SU-DHL-6 (cell line): ENCODE results near the gene FERMT2.

ENCODE experiments used
- H2AFZ ChIP-seq: fragments of 200-600 bp; sonication (generic); 2 replicates; pipeline ENCODE4 v1.6.1; 2014; ENCODE audit warnings: low read depth, mild to moderate bottlenecking, moderate library complexity, mixed read lengths, antibody characterized with exemption, low read length; ENCODE audit not compliant: severe bottlenecking
- H3F3A ChIP-seq: fragments of 200-600 bp; shearing (Covaris generic); 2 replicates; pipeline ENCODE4 v1.6.0; 2016; ENCODE audit warnings: antibody characterized with exemption, mild to moderate bottlenecking; ENCODE audit not compliant: insufficient read depth
- H3K27ac ChIP-seq: fragments of 200-600 bp; sonication (generic); 2 replicates; pipeline ENCODE4 v1.5.1; 2016; ENCODE audit warnings: low read depth, mild to moderate bottlenecking, low read length, moderate library complexity, mixed read lengths
- H3K27me3 ChIP-seq: fragments of 200-600 bp; sonication (generic), shearing (Covaris generic); 2 replicates; pipeline ENCODE4 v1.6.0; 2014; ENCODE audit warnings: mild to moderate bottlenecking, low read length
- H3K36me3 ChIP-seq: fragments of 200-600 bp; sonication (generic); 2 replicates; pipeline ENCODE4 v1.6.1; 2014; ENCODE audit warnings: mild to moderate bottlenecking, low read length, mixed read lengths
- H3K4me2 ChIP-seq: fragments of 300-600, 200-600 bp; shearing (Covaris generic), sonication (generic); 2 replicates; pipeline ENCODE4 v1.6.0; 2014; ENCODE audit warnings: low read length, low read depth, mild to moderate bottlenecking; ENCODE audit not compliant: poor library complexity, severe bottlenecking
- H3K4me3 ChIP-seq: fragments of 200-600 bp; sonication (generic); 2 replicates; pipeline ENCODE4 v1.5.1; 2014; ENCODE audit warnings: antibody characterized with exemption, low read length, mild to moderate bottlenecking, mixed read lengths; ENCODE audit not compliant: insufficient read depth, poor library complexity, severe bottlenecking
- H3K79me2 ChIP-seq: fragments of 200-600 bp; sonication (generic); 2 replicates; pipeline ENCODE4 v1.6.1; 2014; ENCODE audit warnings: mild to moderate bottlenecking, low read length, moderate library complexity; ENCODE audit not compliant: insufficient read depth
- H3K9ac ChIP-seq: fragments of 200-600 bp; sonication (generic); 2 replicates; pipeline ENCODE4 v1.7.0; 2014; ENCODE audit warnings: mild to moderate bottlenecking, low read length
- H3K9me2 ChIP-seq: fragments of 200-600 bp; sonication (generic); replicated peaks from 2 replicates; pipeline ENCODE4 v1.6.1; 2014; ENCODE audit warnings: low read length; ENCODE audit not compliant: insufficient read depth
- H3K9me3 ChIP-seq: fragments of 200-600 bp; sonication (generic); 2 replicates; pipeline ENCODE4 v1.6.1; 2014; ENCODE audit warnings: low read length, mixed read lengths; ENCODE audit not compliant: insufficient read depth
- H4K20me1 ChIP-seq: fragments of 200-600 bp; sonication (generic); 2 replicates; pipeline ENCODE4 v1.6.1; 2014; ENCODE audit warnings: low read depth, mild to moderate bottlenecking, antibody characterized with exemption, low read length, moderate library complexity, mixed read lengths
- CTCF ChIP-seq: fragments of 200-600 bp; sonication (generic); IDR thresholded peaks from one replicate; pipeline ENCODE4 v1.5.1; 2017; ENCODE audit warnings: antibody characterized with exemption, mild to moderate bottlenecking, low read length, moderate library complexity; ENCODE audit not compliant: insufficient read depth, poor library complexity, severe bottlenecking
- EZH2phosphoT487 ChIP-seq: fragments of 200-600 bp; sonication (generic), shearing (Covaris generic); conservative IDR thresholded peaks from 2 replicates; pipeline ENCODE4 v1.6.1; 2018; ENCODE audit warnings: mild to moderate bottlenecking, antibody characterized with exemption, low read length, moderate library complexity, mixed read lengths

The FERMT2 gene

GRCh38 chr14:52911904-52912303 is 38.9 kb downstream of the FERMT2 start:
- Histone ChIP-seq H3K9ac (no peak overlapping the region), H3K9me2 (no peaks in the 10 kb centered on the region), H3K4me2 (no peak overlapping the region), H4K20me1 (no peaks in the 10 kb centered on the region), H3F3A (no peaks in the 10 kb centered on the region), H3K27ac (no peak overlapping the region), H3K27me3 (no peaks in the 10 kb centered on the region), H2AFZ (no peak overlapping the region), H3K79me2 (no peaks in the 10 kb centered on the region), H3K4me3 (no peak overlapping the region), H3K9me3 (no peaks in the 10 kb centered on the region), H3K36me3 (no peaks in the 10 kb centered on the region)
- TF ChIP-seq EZH2phosphoT487 (no peak), CTCF (no peak)

- no peak overlapping the region for H3K4me2 ChIP-seq
- no peaks in the 10 kb centered on the region for H3K79me2 ChIP-seq
- H3K4me3 ChIP-seq: no peak overlapping the region
- no peak overlapping the region for H3K9ac ChIP-seq
- H3F3A ChIP-seq: no peaks in the 10 kb centered on the region
- no peaks in the 10 kb centered on the region for H4K20me1 ChIP-seq
- no peaks in the 10 kb centered on the region for H3K9me3 ChIP-seq
- no peaks in the 10 kb centered on the region for H3K27me3 ChIP-seq
- no peaks in the 10 kb centered on the region for H3K9me2 ChIP-seq
- H3K27ac ChIP-seq: no peak overlapping the region
- no peak for TF ChIP-seq EZH2phosphoT487
- H2AFZ ChIP-seq: no peak overlapping the region
- no peaks in the 10 kb centered on the region for H3K36me3 ChIP-seq
Measured at GRCh38 chr14:52910572-52910971, 40.3 kb downstream of the FERMT2 start.

- H3K4me2 ChIP-seq: no peak overlapping the region
- no peak overlapping the region for H3K4me3 ChIP-seq
- no peaks in the 10 kb centered on the region for H3K27me3 ChIP-seq
- H3K79me2 ChIP-seq: no peaks in the 10 kb centered on the region
- no peaks in the 10 kb centered on the region for H3K36me3 ChIP-seq
- H2AFZ ChIP-seq: no peak overlapping the region
- no peaks in the 10 kb centered on the region for H3K9me2 ChIP-seq
- H3K9ac ChIP-seq: no peak overlapping the region
- no peaks in the 10 kb centered on the region for H3K9me3 ChIP-seq
- TF ChIP-seq CTCF (no peak), EZH2phosphoT487 (no peak)
- H3F3A ChIP-seq: no peaks in the 10 kb centered on the region
- H4K20me1 ChIP-seq: no peaks in the 10 kb centered on the region
- H3K27ac ChIP-seq: no peak overlapping the region
Measured at GRCh38 chr14:52907949-52908348, 42.9 kb downstream of the FERMT2 start.

- H4K20me1 ChIP-seq: no peaks in the 10 kb centered on the region
- H3K9me2 ChIP-seq: no peaks in the 10 kb centered on the region
- H3K79me2 ChIP-seq: no peaks in the 10 kb centered on the region
- H3K4me2 ChIP-seq: no peak overlapping the region
- no peak overlapping the region for H3K9ac ChIP-seq
- no peaks in the 10 kb centered on the region for H3K27me3 ChIP-seq
- H3K9me3 ChIP-seq: no peaks in the 10 kb centered on the region
- H3K36me3 ChIP-seq: no peaks in the 10 kb centered on the region
- H3K27ac ChIP-seq: no peak overlapping the region
- no peaks in the 10 kb centered on the region for H3F3A ChIP-seq
- no peak overlapping the region for H2AFZ ChIP-seq
- no peak overlapping the region for H3K4me3 ChIP-seq
- no peak for TF ChIP-seq CTCF
- no peak for TF ChIP-seq EZH2phosphoT487
Measured at GRCh38 chr14:52906141-52906601, 44.7 kb downstream of the FERMT2 start.
